ENCODE data around the gene CXCL8.
"Not testable (repeated sequence)": the region's sequence is repeated elsewhere in the genome, so short reads cannot be mapped to it uniquely, and the experiment has no call there.

CXCL8 gene

DNA sequence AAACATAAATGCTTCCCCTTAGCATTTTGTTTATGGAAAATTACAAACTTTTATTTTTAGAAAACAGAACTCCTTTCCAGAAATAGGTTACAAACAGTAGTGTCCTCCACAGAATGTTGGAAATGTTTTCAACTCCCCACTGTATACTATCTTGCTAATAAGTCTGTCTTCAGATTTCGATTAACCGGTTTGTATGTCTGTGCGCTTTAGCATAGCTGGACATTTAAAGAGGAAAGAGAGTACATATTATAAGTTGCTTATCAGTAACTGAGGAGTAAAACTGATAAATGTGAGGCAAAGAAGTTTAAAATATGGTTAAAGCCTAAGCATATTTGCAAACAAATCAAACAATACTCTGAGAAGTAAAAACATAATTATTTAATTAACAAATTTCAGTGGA, 3.4 kb downstream of the CXCL8 start:
- no peak for DNase-seq (ENCODE audit: low read depth in 2 of 2)

DNA sequence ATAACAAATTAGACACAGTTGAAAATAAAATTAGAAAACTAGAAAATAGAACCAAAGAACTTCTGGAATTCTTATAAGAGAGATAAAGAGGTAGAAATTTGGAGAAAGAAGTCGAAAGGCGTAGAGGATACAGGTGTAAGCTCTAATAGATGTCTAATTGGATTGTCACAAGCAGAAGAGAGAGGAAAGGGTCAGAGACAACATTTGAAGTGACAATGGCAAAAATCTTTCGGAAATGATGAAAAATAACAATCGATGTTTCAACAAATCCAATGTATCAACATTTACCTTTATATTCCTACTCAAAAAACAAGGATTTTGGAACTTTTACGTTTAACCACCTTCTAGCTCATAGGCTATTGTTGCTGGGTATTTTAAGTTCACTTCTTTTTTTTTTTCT, 3.8 kb downstream of the CXCL8 start:
- DNase-seq (ENCODE audit: low read depth in 2 of 2), result no peak

DNA sequence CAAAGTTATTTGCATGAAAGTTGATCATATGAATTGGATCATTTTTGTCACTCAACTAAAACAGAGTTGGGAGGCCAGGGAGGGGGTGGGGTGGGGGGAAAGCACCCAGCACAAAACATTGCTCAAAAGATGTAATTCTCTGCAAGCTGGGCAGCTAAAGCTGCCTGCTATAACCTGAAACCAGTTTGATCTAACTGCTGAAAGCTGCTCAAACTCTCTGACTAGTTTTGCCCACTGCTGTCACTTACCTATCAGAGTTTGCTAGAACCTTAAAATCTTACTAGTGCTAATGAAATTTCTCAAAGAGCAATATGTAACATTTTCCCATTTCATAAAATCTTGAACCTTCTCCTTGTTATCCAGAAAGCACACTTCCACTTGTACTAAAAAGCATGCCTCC, 10.4 kb downstream of the CXCL8 start:
- DNase-seq (ENCODE audit: low read depth in 2 of 2), result no peak

DNA sequence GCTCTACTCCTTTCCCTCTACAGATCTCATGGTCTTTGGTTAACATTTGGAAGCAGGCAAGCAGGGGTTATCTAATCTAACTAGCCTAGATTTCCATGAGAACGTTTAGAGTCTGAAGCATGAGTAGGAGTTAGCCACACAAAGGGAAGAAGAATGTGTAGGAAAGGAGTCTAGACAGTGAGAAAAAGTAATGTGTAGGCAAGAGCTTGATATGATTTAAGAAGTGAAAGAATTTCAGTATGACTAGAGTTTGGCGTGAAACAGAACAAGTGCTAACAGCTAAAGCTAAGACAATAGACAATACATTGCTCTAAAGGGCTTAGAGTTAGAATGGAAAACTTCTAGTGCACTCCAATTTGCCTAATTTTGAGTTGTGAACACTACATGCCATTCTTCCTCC, 10.8 kb downstream of the CXCL8 start:
- DNase-seq (ENCODE audit: low read depth in 2 of 2), result no peak

DNA sequence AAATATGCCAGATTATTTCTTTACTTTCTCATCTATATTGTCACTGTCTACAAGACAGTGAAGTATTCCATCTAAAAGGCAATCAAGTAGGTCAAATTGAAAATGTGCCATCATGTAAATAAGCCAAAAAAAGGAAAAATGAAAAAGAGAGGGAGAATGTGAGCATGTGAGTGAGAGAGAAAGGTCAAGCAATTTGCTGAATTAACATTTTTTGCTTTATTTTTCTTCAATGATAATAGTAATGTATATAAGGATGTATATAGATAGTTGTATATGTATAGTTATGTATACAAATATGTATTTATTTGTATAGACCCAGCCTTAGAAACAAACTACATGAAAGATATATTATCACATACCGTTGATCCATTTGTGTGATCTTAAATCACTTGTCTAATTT, 11.5 kb downstream of the CXCL8 start:
- DNase-seq (ENCODE audit: low read depth in 2 of 2), result no peak

DNA sequence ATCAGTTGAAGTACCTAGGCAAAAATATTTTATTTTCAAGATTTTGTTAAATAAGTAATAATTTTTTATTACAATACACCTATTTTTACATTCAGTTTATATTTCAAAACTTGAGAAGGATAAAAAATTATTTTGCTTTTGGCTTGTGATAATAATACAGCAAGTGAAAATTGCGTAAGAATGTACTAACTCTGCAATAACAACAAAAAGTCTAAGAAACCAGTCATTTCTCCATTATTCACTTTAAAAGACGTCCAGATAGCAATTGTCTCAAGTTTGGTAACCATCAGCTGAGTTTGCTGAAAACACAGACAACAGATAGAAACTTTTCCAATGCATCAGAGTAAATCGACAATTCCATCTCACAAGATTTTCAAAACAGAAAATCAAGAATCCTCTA, 12.1 kb downstream of the CXCL8 start:
- no peak for DNase-seq (ENCODE audit: low read depth in 2 of 2)

DNA sequence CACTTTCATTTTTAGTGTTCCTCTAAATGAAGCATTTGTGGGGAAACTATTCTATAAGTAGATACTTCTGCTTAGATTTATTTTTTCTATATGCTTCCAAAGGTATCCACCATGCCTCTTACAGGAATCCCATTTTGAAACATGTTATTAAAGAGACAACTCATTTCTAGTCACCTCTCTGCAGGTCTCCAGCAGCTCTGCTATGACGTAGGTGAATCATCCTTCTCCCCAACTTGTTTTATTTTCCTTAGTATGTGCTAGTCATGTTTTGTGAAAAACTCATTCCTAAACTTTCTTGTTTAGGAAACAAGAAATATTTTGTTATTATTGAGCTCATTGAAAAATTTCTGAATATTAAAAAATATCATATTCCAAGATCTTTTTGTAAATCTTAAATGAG, 12.8 kb downstream of the CXCL8 start:
- DNase-seq (ENCODE audit: low read depth in 2 of 2), result no peak

DNA sequence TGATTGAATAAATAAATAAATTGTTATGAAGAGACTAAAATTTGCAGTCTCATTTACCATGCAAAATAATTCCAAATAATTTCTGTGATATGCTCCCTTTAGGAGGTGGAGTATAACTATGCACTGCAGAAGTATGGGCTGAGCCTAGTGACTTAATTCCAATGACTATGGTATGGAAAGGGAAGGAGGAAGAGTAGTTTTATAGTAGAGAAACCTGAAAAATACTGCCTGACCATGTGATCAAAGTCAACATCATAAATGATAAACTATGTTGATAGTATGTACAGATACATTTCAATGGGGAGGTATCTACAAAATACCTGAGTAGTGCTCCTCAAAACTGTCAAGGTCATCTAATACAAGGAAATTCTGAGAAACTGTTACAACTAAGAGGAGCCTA, 14.6 kb downstream of the CXCL8 start:
- no peak for DNase-seq (ENCODE audit: low read depth in 2 of 2)

DNA sequence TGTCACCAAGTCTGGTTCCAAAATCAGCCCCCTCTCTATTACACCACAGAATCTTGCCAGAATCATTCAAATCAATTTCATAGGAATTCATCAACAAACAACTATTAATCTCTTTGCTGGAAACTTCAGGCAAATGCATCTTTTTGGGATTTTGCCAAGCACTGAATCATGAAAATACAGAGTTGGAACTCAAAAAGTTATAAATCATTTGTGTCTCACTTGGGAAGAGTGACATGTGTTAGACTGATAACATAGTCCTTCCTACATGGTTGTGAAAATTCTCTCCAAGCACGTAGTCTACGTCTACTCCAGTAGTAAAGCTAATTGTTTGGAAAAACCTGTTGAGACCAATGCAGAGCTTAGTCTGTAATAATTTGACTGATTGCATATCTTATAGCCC, 19.0 kb downstream of the CXCL8 start:
- DNase-seq (ENCODE audit: low read depth in 2 of 2), result no peak

DNA sequence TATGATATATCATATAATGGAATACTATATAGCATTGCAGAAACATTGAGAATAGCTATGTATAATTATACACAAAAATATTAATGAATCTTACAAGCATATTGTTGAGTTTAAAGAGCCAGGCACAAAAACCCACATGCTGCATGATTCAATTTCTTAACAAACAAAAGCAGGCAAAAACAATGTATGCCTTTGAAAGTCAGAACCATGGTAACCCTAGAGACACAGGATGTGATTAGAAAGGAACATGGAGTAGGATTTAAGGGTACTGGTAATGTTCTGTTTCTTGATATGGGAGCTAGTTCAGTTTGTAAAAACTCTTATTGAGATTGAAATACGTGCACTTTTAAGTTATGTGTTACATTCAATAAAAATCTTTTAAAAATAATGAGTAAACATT, 21.5 kb downstream of the CXCL8 start:
- no peak for DNase-seq (ENCODE audit: low read depth in 2 of 2)

DNA sequence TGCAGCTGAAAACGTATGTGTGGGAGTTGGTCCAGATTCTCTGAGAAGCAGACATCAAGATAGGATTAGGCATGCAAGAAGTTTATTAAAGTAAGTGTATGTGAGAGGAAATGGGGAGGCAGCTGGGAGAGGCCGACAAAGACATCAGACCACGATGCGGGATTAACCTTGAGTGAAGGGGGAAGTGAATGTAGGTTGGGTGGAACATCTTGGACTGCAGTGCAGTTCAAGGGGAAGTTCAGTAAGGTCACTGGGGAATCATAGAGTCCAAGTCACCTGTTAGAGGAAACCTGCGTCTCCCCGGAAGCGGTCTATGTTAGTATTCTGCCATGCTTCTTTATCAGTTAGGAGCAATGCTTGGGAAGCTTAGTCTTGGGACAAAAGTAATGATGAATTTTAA, 22.0 kb downstream of the CXCL8 start:
- DNase-seq (ENCODE audit: low read depth in 2 of 2), result no peak

DNA sequence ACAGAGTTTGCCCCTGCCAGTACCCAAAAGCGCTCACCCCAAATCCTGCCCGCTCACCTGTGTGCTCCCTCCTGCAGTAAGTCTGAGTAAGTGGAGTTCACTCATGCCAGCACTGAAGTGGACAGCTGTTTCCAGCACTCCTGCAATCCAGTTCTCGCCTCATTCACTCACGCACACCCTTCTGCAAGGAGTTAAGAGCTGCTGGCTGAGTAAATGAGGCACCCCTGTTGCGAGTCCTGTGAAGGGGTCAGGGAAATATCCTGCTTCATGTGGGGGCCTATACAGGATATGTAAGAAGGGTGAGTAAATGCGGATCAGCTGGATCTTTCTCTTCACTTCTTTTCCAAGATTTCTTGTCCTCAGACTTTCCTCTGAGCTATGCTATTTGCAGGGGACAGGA, 23.5 kb downstream of the CXCL8 start:
- no peak for DNase-seq (ENCODE audit: low read depth in 2 of 2)

DNA sequence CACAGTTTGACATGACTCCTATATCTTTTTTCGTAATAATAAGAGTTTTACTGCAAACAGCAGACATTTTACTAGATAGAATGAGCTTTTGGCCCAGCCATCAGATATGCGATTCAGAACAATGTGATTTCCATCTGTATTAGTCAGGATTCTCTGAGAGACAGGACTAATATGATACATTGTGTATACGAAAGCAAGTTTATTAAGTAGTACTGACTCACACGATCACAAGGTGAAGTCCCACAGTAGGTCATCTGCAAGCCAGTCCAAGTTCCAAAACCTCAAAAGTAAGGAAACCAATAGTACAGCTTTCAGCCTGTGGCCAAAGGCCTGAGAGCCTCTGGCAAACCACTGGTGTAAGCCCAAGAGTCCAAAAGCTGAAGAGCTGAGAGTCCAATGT, 24.1 kb downstream of the CXCL8 start:
- no peak for DNase-seq (ENCODE audit: low read depth in 2 of 2)

DNA sequence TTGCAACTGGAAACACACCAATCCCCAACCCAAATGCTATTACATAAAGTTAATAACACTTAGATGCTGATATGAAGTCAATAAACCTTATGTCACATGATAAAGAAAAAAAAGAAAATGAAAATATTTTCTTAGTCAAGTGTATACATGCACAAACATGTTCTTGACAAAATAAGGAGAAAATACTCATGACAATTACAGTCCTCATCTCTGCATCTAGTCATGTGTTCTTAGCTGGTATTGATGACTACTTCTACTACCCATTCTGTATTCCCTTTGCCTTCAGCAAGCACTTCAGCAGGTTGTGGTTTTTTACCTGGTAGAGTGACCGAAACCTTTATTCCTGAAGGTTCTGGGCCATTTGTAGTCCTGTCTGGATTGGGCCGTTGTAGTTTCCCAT, 24.9 kb downstream of the CXCL8 start:
- DNase-seq (ENCODE audit: low read depth in 2 of 2), result no peak

DNA sequence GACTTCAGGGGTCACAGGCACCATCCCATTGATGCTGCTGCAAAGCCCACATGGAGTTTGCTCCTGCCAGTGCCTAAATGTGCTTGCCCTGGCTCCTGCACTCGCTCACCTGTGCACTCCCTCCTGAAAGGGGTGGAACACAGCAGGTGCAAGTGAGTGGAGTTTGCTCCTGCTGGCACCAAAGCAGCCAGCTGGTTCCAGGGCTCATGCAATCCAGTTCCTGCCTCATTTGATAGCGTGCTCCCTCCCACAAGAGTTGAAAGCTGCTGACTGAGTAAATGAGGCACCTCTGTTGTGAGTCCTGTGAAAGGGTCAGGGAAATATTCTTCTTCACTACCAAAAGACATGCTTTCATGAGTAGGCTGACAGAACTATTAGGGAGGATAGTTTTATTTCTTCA, 30.5 kb downstream of the CXCL8 start:
- DNase-seq (ENCODE audit: low read depth in 2 of 2), result no peak

DNA sequence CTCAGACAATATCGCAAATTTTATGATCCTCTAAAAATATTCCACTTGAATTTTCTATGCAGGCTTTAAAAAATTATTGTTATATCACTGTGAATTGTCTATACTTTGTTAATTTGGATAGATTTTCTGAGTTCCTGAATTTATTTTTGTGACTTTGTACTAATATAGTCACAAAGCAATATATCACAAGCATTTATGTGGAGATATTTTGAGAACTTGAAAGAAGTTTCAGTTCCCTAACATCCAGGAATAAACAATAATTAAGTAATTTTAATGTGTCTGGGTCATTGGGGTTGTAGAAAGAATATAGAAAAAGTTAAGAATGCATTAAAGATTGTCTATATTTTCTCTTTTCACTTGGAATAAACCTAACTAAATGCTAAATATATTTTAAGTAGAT, 32.0 kb downstream of the CXCL8 start:
- DNase-seq (ENCODE audit: low read depth in 2 of 2), result no peak

DNA sequence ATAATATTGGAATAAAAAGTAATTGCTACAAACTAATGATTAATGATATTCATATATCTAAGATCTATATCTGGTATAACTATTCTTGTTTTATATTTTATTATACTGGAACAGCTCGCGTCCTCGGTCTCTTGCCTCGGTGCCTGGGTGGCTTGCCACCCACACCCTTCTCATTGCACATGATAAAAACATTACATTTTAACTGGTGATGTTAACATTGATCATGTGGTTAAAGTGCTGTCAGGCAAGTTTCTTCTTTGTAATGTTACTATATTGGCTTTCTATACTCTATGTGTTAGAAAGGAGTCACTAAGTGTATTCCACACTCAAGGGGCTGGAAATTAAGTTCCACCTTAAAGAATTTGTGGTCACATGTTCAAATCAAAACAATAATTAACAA, 34.0 kb downstream of the CXCL8 start:
- not testable (repeated sequence) for DNase-seq (ENCODE audit: low read depth in 2 of 2)

DNA sequence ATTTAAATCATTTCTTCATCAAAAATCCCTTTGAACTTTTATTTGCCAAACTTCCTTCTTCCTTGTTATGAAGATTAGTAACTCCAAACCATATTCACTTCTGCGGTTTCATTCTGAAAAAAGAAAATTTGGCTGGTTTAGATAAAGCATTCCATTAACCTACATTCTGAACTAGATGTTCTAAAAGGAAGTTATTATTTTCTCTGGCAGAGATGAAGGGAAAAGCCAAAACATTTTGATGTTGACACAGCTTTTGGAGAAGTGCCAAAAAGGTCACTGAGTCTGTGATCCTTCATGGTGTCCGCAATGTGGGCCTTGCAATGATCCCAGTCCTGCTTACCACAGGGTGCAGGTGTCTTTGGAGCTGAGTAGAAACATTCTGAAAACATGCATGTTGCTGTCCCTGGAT, 36.0 kb downstream of the CXCL8 start:
- no peak for DNase-seq (ENCODE audit: low read depth in 2 of 2)

DNA sequence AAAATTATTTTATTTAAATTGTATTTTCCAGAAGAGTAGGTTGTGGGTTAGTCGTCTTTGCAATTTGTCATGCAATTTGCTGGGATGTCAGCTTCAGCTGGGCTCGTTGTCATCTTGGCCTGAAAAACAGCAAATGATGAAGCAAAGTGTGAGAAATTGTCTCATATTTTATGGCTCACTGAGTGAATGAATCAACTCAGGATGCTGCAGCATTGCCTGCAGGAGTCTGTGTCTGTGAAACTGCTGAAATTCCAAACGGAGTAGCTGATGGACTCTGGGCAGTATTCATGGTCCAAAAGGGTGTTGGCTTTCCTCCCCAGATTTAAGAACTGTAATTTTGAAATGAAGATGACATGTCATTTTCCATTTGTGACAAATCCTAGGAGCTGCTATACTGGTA, 37.2 kb downstream of the CXCL8 start:
- no peak for DNase-seq (ENCODE audit: low read depth in 2 of 2)

DNA sequence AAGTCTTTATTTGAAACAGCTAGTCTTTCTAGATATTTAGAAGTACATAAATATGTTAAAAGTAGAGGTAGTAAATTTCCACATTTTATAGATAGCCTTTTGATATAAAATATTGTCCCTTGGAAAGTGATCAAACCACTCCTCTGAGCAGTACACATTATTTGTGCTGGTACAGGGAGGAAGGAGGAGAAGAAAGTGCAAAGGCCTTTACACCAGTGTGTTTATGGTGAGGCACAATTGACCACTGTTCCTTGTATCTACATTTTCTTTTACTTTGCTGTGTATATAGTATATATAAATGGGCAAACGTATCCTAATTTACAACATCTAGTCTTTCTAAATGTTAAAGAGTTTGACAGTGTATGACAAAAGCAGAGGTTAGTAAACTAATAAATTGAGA, 39.9 kb downstream of the CXCL8 start:
- DNase-seq (ENCODE audit: low read depth in 2 of 2), result no peak

DNA sequence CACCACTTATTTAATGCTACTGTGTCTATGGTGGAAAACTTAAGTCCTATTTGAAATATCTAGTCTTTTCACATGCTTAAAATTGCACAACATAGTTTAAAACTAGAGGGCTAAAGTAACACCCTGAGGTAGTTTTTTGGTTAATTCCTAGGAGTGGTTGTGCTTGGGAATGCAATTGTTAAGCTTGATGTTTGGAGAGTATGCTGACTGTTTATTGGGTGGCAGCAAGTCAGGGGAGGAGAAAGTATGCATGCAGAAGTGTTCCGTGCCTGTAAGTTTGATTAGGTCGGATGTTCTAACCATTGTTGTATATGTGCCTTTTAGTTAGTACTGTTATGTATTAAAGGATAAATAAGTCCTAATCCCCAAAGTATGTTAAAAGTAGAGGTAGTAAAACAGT, 40.5 kb downstream of the CXCL8 start:
- no peak for DNase-seq (ENCODE audit: low read depth in 2 of 2)

DNA sequence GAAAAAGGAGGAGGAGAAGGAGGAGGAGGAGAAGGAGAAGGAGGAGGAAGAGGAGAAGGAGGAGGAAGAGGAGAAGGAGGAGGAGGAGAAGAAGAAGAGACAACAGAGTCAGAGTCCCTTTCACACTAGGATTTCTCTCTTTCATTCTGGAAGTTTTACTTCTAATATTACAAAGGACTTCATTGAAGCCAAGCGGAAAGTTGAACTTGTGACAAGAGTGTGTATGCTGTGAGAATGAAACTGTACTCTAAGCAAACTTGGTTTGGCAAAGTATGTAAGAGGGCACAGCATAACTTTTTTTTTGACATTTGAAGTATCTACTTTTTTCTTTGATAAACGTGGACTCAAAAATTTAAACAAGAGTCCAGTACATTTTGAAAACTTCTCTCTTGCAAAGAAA, 48.0 kb downstream of the CXCL8 start:
- DNase-seq (ENCODE audit: low read depth in 2 of 2), result no peak
